HG02588 (cell line): ENCODE measurements around the gene UBAC2.
"Not testable (repeated sequence)": the region's sequence is repeated elsewhere in the genome, so short reads cannot be mapped to it uniquely, and the experiment has no call there.

ENCODE experiments used
- ATAC-seq: cut with Tn5 transposase; IDR thresholded peaks from one replicate; pipeline ENCODE4 v1.9.1; 2021; ENCODE audit warnings: mild to moderate bottlenecking, moderate library complexity; ENCODE audit not compliant: unreplicated experiment

Gene UBAC2

DNA sequence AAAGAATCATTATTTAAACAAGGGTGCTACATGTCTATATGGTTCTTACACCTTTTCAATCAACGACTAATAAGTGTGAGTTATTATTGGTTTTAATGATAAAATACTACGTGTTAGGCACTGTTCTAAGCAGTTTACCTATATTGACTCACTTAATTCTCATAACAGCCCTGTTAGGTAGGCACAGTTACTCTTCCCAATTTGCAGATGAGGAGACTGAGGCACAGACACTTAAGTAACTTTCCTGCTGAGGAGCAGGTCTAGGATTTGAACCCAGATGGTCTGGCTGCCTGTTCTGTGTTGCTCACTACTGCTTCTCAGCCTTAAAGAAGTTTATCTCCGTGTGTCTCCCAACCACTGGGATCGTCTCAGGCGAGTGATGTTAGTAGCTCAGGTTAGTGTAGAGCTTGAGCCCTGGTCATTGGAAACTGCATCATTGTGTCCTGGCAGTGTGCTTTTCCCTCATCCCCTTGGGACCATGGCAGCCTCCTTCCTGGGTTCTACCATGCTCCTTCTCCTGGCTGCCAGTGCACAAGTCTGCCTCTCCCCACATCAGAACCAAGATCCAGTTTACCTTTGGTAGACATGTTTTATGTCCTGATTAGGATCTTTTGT, 10.9 kb downstream of the UBAC2 start:
- ATAC-seq: no peak

DNA sequence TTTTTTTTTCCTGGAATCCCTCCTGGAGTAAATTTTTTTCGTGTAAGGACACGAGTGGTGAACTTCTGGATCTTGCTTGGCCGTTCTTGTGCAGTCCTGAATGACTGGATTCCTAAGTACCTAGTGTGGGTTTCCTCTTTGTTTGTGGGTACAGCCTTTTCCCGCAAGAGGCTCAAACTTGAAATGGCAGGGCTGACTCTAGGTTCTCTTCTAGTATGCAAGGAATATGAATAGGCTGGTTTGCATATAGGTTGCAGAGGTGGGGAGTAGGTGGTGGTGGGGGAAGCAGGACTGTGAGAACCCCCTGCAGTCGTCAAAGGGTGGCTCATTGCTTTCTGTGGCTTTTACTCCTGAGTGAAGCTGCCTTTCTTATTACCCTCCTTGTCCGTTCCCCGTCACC, 13.6 kb downstream of the UBAC2 start:
- peak; percentile 83 for ATAC-seq

- ATAC-seq: no peak
Measured at GRCh38 chr13:99214731-99215130, 14.1 kb downstream of the UBAC2 start.

- no peak for ATAC-seq
Measured at GRCh38 chr13:99215184-99215830, 14.7 kb downstream of the UBAC2 start.

- no peak for ATAC-seq
Measured at GRCh38 chr13:99217461-99218110, 16.9 kb downstream of the UBAC2 start.

GRCh38 chr13:99218126-99218525, 17.5 kb downstream of the UBAC2 start:
- ATAC-seq: no peak

GRCh38 chr13:99218545-99218944, 17.9 kb downstream of the UBAC2 start:
- ATAC-seq: no peak

GRCh38 chr13:99218969-99219368, 18.3 kb downstream of the UBAC2 start:
- ATAC-seq: no peak

DNA sequence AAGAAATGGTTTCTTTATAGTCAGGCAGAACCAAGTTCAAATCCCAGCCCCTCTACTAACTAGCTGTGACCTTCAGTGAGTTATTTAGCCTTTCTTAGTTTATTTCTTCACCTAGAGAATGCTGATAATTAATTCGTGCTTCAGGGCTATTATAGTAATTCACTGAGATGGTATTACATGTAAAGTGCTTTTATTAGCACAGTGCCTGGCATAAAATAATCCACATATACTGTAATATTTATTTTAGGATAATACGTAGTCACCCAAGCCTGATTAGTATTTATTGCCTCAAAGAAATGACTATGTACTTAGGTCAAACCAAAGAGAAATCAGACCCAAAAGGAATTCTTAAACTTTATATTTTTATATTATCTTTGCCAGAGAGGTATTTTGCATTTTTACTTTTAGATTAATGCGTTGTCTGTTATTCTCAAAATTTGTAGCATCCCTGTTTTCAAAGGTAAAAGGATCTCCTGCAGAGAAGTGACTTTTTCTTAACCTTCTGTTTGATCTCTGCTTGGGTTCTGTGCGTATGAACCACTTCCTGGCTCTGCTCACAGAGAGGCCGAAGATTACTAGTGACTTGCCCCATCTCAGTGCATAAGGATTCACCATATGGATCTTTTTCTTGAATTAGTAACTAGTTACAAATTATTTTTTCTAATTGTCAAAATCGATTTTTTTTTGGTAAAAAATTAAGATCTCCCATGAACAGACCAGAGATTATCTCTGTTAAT, 19.7 kb downstream of the UBAC2 start:
- ATAC-seq: no peak

GRCh38 chr13:99221567-99222239, 21.0 kb downstream of the UBAC2 start:
- no peak for ATAC-seq

DNA sequence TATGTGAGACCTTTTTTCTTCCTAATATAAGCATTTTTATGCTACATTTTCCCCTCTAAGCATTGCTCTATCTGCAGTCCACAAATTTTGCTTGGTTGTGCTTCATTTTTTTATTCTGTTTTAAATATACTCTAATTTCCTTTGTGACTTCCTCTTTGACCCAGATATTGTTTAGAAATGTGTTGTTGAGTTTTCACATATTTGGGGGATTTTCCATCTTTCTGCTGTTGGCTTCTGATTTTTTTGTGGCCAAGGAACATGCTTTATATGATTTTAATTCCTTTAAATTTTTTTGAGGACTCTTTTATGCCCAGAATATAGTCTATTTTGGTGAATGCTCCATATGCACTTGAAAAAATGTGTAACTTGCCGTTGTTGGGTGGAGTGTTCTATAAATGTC, 22.9 kb downstream of the UBAC2 start:
- no peak for ATAC-seq

DNA sequence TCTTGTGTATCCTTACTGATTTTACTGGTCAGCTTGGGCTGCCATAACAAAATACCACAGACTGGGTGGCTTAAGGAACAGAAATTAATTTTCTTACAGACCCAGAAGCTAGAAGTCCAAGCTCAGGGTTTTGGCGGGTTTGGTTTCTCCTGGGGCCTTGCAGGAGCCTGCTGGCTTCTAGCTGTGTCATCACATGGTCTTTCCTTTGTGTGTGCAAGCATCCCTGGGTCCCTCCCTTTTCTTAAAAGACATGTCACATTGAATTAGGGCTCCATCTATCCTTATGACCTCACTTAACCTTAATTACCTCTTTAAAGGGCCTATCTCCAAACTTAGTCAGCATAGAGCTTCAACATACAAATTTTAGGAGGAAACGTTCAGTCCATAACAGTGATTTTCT, 23.4 kb downstream of the UBAC2 start:
- no peak for ATAC-seq

- ATAC-seq: no peak
Measured at GRCh38 chr13:99225078-99225477, 24.4 kb downstream of the UBAC2 start.

- ATAC-seq: no peak
Measured at GRCh38 chr13:99226513-99226912, 25.9 kb downstream of the UBAC2 start.

DNA sequence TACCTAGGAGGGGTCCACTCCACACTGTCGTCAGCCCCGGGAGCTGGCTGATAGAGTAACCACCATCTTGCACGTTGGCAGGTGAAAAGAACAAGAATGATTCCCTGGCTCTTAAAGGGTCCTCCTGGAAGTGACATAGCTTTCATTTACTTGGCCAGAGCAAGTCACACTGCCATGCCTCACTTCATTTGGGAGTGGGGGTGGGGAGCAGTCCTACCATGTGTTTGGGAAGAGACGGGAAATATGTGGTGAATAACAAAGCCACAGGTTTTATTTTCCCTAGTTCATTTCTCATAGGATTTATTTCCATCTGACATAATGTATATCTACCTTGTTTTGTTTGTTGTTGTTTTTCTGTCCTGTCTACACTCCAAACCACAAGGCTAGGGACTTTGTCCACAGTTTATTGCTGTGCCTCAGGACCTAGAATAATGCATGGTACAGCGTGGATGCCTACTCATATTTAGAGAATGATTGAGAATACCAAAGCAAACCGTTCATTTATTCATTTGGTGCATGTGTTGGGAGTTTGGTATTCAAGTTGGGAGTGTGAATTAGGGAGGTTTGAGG, 26.8 kb downstream of the UBAC2 start:
- no peak for ATAC-seq

GRCh38 chr13:99227909-99228688, 27.4 kb downstream of the UBAC2 start:
- ATAC-seq: no peak

DNA sequence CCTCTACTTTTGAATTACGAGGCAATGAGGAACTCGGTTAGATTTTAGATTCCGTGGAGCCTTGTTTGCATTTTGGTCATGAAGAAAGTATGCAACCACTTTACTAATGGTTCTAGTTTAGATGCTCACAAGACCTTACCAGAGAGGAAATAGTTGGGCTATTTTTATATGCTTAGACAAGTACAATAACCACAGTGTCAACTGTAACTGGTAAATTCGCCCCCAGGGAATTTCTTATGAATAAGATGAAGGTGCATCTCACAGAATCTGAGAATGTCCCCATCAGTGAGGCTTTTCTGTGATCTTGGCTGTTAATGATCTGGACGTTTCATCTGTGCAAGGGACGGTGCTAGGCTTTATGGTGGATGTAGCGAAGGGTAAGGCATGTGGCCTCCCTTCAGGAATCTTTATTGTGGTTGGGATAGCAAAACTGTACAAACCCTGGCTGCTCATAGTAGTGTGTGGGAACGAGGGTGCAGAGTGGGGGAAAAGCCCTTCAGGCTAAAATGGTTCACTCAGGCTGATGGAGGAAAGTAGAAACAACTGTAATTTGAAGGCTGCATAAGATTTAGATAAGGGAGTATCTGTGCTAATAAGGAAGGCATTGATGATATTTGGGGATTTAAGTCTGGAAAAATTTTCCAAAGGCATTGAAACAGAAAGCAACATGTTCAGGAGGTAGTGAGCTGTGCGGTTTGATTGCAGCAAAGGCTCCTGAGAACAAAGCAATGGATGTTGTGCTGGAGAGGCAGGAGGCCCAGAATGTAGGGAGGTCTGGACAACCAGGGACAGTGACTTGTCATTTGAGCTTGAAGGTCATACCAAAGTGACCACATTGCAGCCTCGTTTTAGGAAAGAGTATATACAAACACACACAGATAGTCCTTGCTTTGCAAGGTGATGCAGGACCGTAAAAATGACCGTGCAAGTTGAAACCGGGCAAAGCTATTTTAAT, 28.4 kb downstream of the UBAC2 start:
- ATAC-seq: peak; percentile 95

GRCh38 chr13:99230588-99230987, 29.9 kb downstream of the UBAC2 start:
- ATAC-seq: not testable (repeated sequence)

GRCh38 chr13:99230991-99231390, 30.3 kb downstream of the UBAC2 start:
- ATAC-seq: no peak
